PC-9 (cell line): Measurements from ENCODE around the gene SMO. TPM values are rescaled to one million over a fixed set of nuclear protein-coding genes. Genes with fewer than 3 reads are reported as not detected.
"Not testable (repeated sequence)": the region's sequence is repeated elsewhere in the genome, so short reads cannot be mapped to it uniquely, and the experiment has no call there.

Experiments
- BruUV-seq: library from RNA; stranded (reverse); fragments of 400-500 nt; replicated peaks from 2 replicates; lab custom pipeline; 2021; lab: Mats Ljungman, UMichigan
- CTCF ChIA-PET: fragments of 300-600 bp; sonication (Branson Sonifier 250); formaldehyde crosslinking; loops from one replicate; lab custom pipeline; 2022; ENCODE audit warnings: antibody characterized with exemption; lab: Charles Lee
- POLR2A ChIA-PET: fragments of 300-600 bp; sonication (Branson Sonifier 250); formaldehyde crosslinking; loops from one replicate; lab custom pipeline; 2022; ENCODE audit warnings: antibody characterized with exemption; ENCODE audit not compliant: unreplicated experiment; lab: Charles Lee
- DNase-seq, 2 experiments: peaks; one replicate each; pipeline versions ENCODE4 v3.0.0 to v3.0.0-alpha.2; 2015 to 2022; ENCODE audit warnings: mixed read lengths in 1 of 2
- H2AFZ ChIP-seq: fragments of 200-600 bp; sonication (generic); 2 replicates; pipeline ENCODE4 v1.8.1; 2017; ENCODE audit warnings: antibody characterized with exemption
- H3F3A ChIP-seq: fragments of 200-600 bp; sonication (generic); 2 replicates; pipeline ENCODE4 v1.8.1; 2017; ENCODE audit warnings: antibody characterized with exemption, mild to moderate bottlenecking, low read depth; ENCODE audit not compliant: insufficient read depth
- H3K27ac ChIP-seq: fragments of 200-600 bp; sonication (generic); 2 replicates; pipeline ENCODE4 v1.6.1; 2016; ENCODE audit warnings: mixed run types
- H3K27me3 ChIP-seq: fragments of 200-600 bp; sonication (generic); 2 replicates; pipeline ENCODE4 v1.6.1; 2016; ENCODE audit warnings: low read depth, mixed run types; ENCODE audit not compliant: insufficient read depth
- H3K36me3 ChIP-seq: fragments of 200-600 bp; sonication (generic); 2 replicates; pipeline ENCODE4 v1.6.1; 2016; ENCODE audit warnings: low read depth, mixed run types
- H3K4me1 ChIP-seq: fragments of 200-600 bp; sonication (generic); replicated peaks from 2 replicates; pipeline ENCODE4 v1.6.1; 2016; ENCODE audit warnings: mixed run types; ENCODE audit not compliant: insufficient read depth
- H3K4me2 ChIP-seq: fragments of 200-600 bp; sonication (generic); 2 replicates; pipeline ENCODE4 v1.6.1; 2017; ENCODE audit warnings: mixed run types
- H3K4me3 ChIP-seq: fragments of 200-600 bp; sonication (generic); 2 replicates; pipeline ENCODE4 v1.6.1; 2016; ENCODE audit warnings: mixed run types
- H3K79me2 ChIP-seq: fragments of 200-600 bp; sonication (generic); 2 replicates; pipeline ENCODE4 v1.6.1; 2017; ENCODE audit warnings: low read depth, mixed run types
- H3K9me2 ChIP-seq: fragments of 200-600 bp; sonication (generic); 2 replicates; pipeline ENCODE4 v1.8.1; 2017; ENCODE audit warnings: mild to moderate bottlenecking; ENCODE audit not compliant: insufficient read depth
- H3K9me3 ChIP-seq: fragments of 200-600 bp; sonication (generic); 2 replicates; pipeline ENCODE4 v1.8.1; 2016; ENCODE audit warnings: low read depth; ENCODE audit not compliant: insufficient read depth
- H4K20me1 ChIP-seq: fragments of 200-600 bp; sonication (generic); 2 replicates; pipeline ENCODE4 v1.8.1; 2017; ENCODE audit not compliant: insufficient read depth
- CTCF ChIP-seq: fragments of 200-600 bp; sonication (generic); conservative IDR thresholded peaks from 2 replicates; pipeline ENCODE4 v1.6.1; 2017; ENCODE audit warnings: mixed run types, antibody characterized with exemption, mild to moderate bottlenecking, moderate library complexity
- EZH2 ChIP-seq: fragments of 200-600 bp; sonication (generic); IDR thresholded peaks from 2 replicates; pipeline ENCODE4 v1.8.0; 2017; ENCODE audit warnings: antibody characterized with exemption, low read depth
- intact Hi-C: fragments of 100-400 bp; cut with micrococcal nuclease; formaldehyde crosslinking; loops from one replicate; pipeline ENCODE4 v1.10.0; 2022; ENCODE audit not compliant: unreplicated experiment
- total RNA-seq: library from RNA; stranded (reverse); gene quantifications from 2 replicates; pipeline ENCODE4 v1.2.3, GENCODE V29; 2021

Gene SMO
- total RNA-seq, 1 experiment from 2014 or later: 1.2 TPM

- H3K4me2 ChIP-seq: no peak overlapping the region
- H3K36me3 ChIP-seq: no peaks in the 10 kb centered on the region
- no peak for DNase-seq
- H3K4me1 ChIP-seq: no peaks in the 10 kb centered on the region
- H3K4me3 ChIP-seq: no peak overlapping the region
- CTCF ChIA-PET: interaction anchor here (1.1 to 1.2 kb wide), 2 partner anchors 48 to 121 kb away, joined by 3 to 4 read pairs; no protein-coding TSS in a partner anchor
- TF ChIP-seq EZH2 (no peak), CTCF (no peak)
- no peak overlapping the region for H2AFZ ChIP-seq
- intact Hi-C loops: loop anchor here (5.0 kb wide), 4 partner anchors 320 to 865 kb away; no protein-coding TSS in a partner anchor
- H3K27ac ChIP-seq: no peak overlapping the region
- no TSS peak for BruUV-seq
- no peaks in the 10 kb centered on the region for H4K20me1 ChIP-seq
- H3K27me3 ChIP-seq: no peaks in the 10 kb centered on the region
- POLR2A ChIA-PET: no interaction called here
- H3K9me2 ChIP-seq: no peaks in the 10 kb centered on the region
- H3F3A ChIP-seq: no peaks in the 10 kb centered on the region
- no peaks in the 10 kb centered on the region for H3K79me2 ChIP-seq
- H3K9me3 ChIP-seq: no peaks in the 10 kb centered on the region
These were observed 23.7 kb downstream of the SMO start for GRCh38 chr7:129212126-129212525.

- H3K9me2 ChIP-seq: no peaks in the 10 kb centered on the region
- H3F3A ChIP-seq: no peaks in the 10 kb centered on the region
- H3K36me3 ChIP-seq: no peaks in the 10 kb centered on the region
- no peak overlapping the region for H2AFZ ChIP-seq
- no peaks in the 10 kb centered on the region for H3K79me2 ChIP-seq
- TF ChIP-seq EZH2: no peak
- no peak for TF ChIP-seq CTCF
- intact Hi-C loops: loop anchor here (5.0 kb wide), 4 partner anchors 320 to 865 kb away; no protein-coding TSS in a partner anchor
- BruUV-seq: no TSS peak
- H4K20me1 ChIP-seq: no peaks in the 10 kb centered on the region
- no peak overlapping the region for H3K4me2 ChIP-seq
- POLR2A ChIA-PET: no interaction called here
- CTCF ChIA-PET: interaction anchor here (0.6 to 1.2 kb wide), 3 partner anchors 49 to 288 kb away, joined by 3 to 4 read pairs (median 3); no protein-coding TSS in a partner anchor
- no peak overlapping the region for H3K27ac ChIP-seq
- no peak overlapping the region for H3K4me3 ChIP-seq
- no peaks in the 10 kb centered on the region for H3K4me1 ChIP-seq
- H3K27me3 ChIP-seq: no peaks in the 10 kb centered on the region
- no peak for DNase-seq
- H3K9me3 ChIP-seq: no peaks in the 10 kb centered on the region
These were observed 24.2 kb downstream of the SMO start for GRCh38 chr7:129212596-129212995.

GRCh38 chr7:129213828-129214227, 25.4 kb downstream of the SMO start:
- BruUV-seq: no TSS peak
- H3K4me2 ChIP-seq: no peak overlapping the region
- TF ChIP-seq CTCF (0 out of 2 replicates have a peak, but pooled peaks have one; percentile 22), EZH2 (no peak)
- no peak overlapping the region for H3K4me3 ChIP-seq
- no peaks in the 10 kb centered on the region for H3K9me2 ChIP-seq
- POLR2A ChIA-PET: interaction anchor here (0.5 to 0.7 kb wide), 4 partner anchors 11 to 580 kb away, joined by 3 to 4 read pairs (median 4); partner anchors contain the start of gene AHCYL2
- CTCF ChIA-PET: interaction anchor here (0.6 to 1.8 kb wide), 10 partner anchors 50 to 787 kb away, joined by 3 to 21 read pairs (median 4); no protein-coding TSS in a partner anchor
- no peaks in the 10 kb centered on the region for H3K79me2 ChIP-seq
- intact Hi-C loops: loop anchor here (5.0 kb wide), 4 partner anchors 322 to 867 kb away; no protein-coding TSS in a partner anchor
- H3K9me3 ChIP-seq: no peaks in the 10 kb centered on the region
- H3F3A ChIP-seq: no peaks in the 10 kb centered on the region
- H3K27ac ChIP-seq: no peak overlapping the region
- no peak overlapping the region for H2AFZ ChIP-seq
- H3K36me3 ChIP-seq: no peaks in the 10 kb centered on the region
- no peaks in the 10 kb centered on the region for H3K4me1 ChIP-seq
- H3K27me3 ChIP-seq: no peaks in the 10 kb centered on the region
- no peaks in the 10 kb centered on the region for H4K20me1 ChIP-seq
- DNase-seq: peak in 1 of 2 experiments; percentile 61

- BruUV-seq, H3K4me1 ChIP-seq, H3F3A ChIP-seq, CTCF ChIA-PET, H3K9me3 ChIP-seq, POLR2A ChIA-PET, H3K27me3 ChIP-seq, H3K36me3 ChIP-seq, H2AFZ ChIP-seq, H3K4me2 ChIP-seq, H3K9me2 ChIP-seq, H3K79me2 ChIP-seq, H3K4me3 ChIP-seq, H3K27ac ChIP-seq, H4K20me1 ChIP-seq, DNase-seq: not testable (repeated sequence)
- intact Hi-C loops: loop anchor here (5.0 kb wide), 1 partner anchor 127 kb away; no protein-coding TSS in a partner anchor
These were observed 27.3 kb downstream of the SMO start for GRCh38 chr7:129215691-129216090.

GRCh38 chr7:129216101-129216715, 27.8 kb downstream of the SMO start:
- H3K36me3 ChIP-seq: not testable (repeated sequence)

More at GRCh38 chr7:129216101-129216715, 27.8 kb downstream of the SMO start:
- H3K27me3 ChIP-seq, H3K9me2 ChIP-seq, DNase-seq, H3K4me3 ChIP-seq, H3K4me1 ChIP-seq, H2AFZ ChIP-seq, H3K79me2 ChIP-seq, H3F3A ChIP-seq, H3K27ac ChIP-seq, H4K20me1 ChIP-seq, H3K4me2 ChIP-seq, POLR2A ChIA-PET, BruUV-seq, H3K9me3 ChIP-seq, CTCF ChIA-PET: not testable (repeated sequence)
- intact Hi-C loops: loop anchor here (5.0 kb wide), 1 partner anchor 126 kb away; no protein-coding TSS in a partner anchor
